GM06990 (cell line): ENCODE data around the gene EML5.
A peak's percentile ranks its signal among the peaks of the same experiment; 100 is the strongest.

ENCODE experiments used
- DNase-seq: peaks from one replicate; pipeline ENCODE4 v3.0.0-alpha.2; 2011; ENCODE audit not compliant: insufficient read length; ENCODE audit errors: extremely low read depth
- H3K27me3 ChIP-seq: replicated peaks from 2 replicates; pipeline ENCODE4 v1.6.0; 2011; ENCODE audit warnings: low read length; ENCODE audit not compliant: control insufficient read depth, insufficient read depth
- H3K36me3 ChIP-seq: 2 replicates; pipeline ENCODE4 v1.5.1; 2011; ENCODE audit warnings: low read length; ENCODE audit not compliant: control insufficient read depth, insufficient read depth
- H3K4me3 ChIP-seq: replicated peaks from 2 replicates; pipeline ENCODE4 v1.5.1; 2011; ENCODE audit warnings: low read depth, mild to moderate bottlenecking, control low read depth, low read length
- TF ChIP-seq, protein P1 (sequence below): IDR thresholded peaks from 2 replicates; pipeline ENCODE4 v1.5.1; 2011; ENCODE audit warnings: low read length, control low read depth, mild to moderate bottlenecking, inconsistent platforms; ENCODE audit not compliant: insufficient read depth, poor library complexity, severe bottlenecking

The EML5 gene

DNA sequence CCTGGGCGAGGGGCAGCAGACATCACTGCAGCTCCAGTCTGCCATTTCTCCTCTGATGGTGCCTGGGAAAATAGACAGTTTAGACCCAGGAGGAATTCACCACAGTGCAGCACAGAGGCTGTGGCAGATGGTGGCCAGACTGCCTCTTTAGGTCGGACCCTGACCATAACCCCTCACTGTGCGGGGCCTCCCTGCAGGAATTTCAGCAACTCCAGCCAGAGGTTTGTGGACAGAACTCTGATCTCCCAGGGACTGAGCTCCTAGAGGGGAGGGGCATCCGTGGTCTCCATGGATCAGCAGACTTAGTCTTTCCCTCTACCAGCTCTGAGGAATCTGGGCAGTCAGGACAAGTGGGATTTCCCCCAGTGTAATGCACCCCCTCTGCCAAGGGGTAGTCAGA, 123.4 kb downstream of the EML5 start:
- TF ChIP-seq, protein P1, sequence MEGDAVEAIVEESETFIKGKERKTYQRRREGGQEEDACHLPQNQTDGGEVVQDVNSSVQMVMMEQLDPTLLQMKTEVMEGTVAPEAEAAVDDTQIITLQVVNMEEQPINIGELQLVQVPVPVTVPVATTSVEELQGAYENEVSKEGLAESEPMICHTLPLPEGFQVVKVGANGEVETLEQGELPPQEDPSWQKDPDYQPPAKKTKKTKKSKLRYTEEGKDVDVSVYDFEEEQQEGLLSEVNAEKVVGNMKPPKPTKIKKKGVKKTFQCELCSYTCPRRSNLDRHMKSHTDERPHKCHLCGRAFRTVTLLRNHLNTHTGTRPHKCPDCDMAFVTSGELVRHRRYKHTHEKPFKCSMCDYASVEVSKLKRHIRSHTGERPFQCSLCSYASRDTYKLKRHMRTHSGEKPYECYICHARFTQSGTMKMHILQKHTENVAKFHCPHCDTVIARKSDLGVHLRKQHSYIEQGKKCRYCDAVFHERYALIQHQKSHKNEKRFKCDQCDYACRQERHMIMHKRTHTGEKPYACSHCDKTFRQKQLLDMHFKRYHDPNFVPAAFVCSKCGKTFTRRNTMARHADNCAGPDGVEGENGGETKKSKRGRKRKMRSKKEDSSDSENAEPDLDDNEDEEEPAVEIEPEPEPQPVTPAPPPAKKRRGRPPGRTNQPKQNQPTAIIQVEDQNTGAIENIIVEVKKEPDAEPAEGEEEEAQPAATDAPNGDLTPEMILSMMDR = no peak
- H3K4me3 ChIP-seq = no peak overlapping the region
- no peaks in the 10 kb centered on the region for H3K36me3 ChIP-seq
- no peaks in the 10 kb centered on the region for H3K27me3 ChIP-seq
- DNase-seq = no peak

GRCh38 chr14:88668448-88669116, 124.2 kb downstream of the EML5 start:
- Histone ChIP-seq H3K27me3 (no peaks in the 10 kb centered on the region), H3K4me3 (no peak overlapping the region), H3K36me3 (no peaks in the 10 kb centered on the region)
- TF ChIP-seq, protein P1 = no peak
- DNase-seq = peak; percentile 29

DNA sequence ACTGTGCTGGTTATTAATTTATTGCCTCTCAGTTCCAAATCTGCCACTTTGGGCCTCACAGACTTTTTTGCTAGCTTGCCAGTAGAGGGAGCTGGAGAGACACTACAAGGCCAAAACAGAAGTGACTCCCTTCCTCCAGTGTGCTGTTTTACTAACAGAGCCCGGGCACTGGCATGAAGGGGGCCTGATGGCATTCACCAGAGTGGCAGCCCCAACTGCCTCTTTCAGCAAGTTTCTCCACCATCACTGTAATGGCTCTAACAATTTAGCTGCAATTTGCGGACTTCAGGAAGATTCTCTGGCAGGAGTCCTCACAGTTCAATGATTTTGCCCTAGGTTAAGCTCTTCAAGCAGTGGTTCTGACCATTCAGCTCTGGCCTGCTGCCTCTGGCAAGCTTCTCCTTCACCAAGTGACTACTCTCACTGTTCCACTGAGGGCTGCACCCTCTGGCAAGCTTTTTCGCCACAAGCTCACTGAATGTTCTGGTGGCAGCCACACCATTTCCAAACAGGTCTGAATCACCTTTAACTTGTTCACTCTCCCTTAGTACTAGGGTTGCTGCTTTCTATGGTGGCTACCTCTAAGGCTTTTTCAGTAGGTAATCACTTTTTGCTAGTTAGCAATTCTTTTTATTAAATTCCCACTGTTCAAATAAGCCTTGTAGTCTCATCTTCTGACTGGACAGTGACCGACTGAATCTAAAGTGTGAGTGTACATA, 125.0 kb downstream of the EML5 start:
- H3K4me3 ChIP-seq = no peak overlapping the region
- DNase-seq = peak; percentile 55
- H3K27me3 ChIP-seq = no peaks in the 10 kb centered on the region
- no peaks in the 10 kb centered on the region for H3K36me3 ChIP-seq
- TF ChIP-seq, protein P1 = peak; percentile 93

- DNase-seq = no peak
- Histone ChIP-seq H3K36me3 (no peaks in the 10 kb centered on the region), H3K4me3 (no peak overlapping the region), H3K27me3 (no peaks in the 10 kb centered on the region)
- TF ChIP-seq, protein P1 = no peak
These were observed 132.7 kb downstream of the EML5 start for GRCh38 chr14:88660056-88660455.

DNA sequence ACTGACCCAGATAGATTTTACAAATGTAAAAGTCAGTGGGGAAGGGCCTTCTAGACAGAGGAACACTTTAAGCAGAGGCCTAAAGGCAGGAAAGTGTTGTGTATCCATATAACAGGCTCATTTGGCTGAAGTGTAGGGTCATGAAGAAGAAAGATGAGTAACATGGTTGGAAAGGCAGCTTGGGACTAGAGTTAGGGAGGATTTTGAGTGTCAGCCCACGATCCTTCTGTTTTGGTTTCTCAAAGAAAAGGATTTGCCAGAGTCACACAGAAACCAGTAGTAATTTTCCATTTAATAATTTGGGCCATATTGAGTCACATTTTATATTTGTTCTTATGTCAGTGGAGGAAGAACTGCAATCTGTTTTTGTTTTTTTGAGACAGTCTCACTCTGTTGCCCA, 153.5 kb downstream of the EML5 start:
- H3K4me3 ChIP-seq = no peak overlapping the region
- no peaks in the 10 kb centered on the region for H3K27me3 ChIP-seq
- TF ChIP-seq, protein P1 = no peak
- no peaks in the 10 kb centered on the region for H3K36me3 ChIP-seq
- DNase-seq = no peak
